DOHH2 (cell line): ENCODE data around the gene FXYD1.

Experiments used
- H3F3A ChIP-seq: fragments of 200-600 bp; sonication (generic), shearing (Covaris generic); 2 replicates; pipeline ENCODE4 v1.6.0; 2016; ENCODE audit warnings: antibody characterized with exemption, mild to moderate bottlenecking; ENCODE audit not compliant: control insufficient read depth, insufficient read depth
- H3K27ac ChIP-seq: fragments of 200-600 bp; sonication (generic); 2 replicates; pipeline ENCODE4 v1.5.1; 2014; ENCODE audit warnings: low read depth, mild to moderate bottlenecking, low read length, moderate library complexity
- H3K27me3 ChIP-seq: fragments of 200-600 bp; sonication (generic); 2 replicates; pipeline ENCODE4 v1.6.1; 2014; ENCODE audit warnings: mild to moderate bottlenecking, low read length, mixed read lengths; ENCODE audit not compliant: control insufficient read depth
- H3K36me3 ChIP-seq: fragments of 200-600 bp; sonication (generic); 2 replicates; pipeline ENCODE4 v1.6.1; 2014; ENCODE audit warnings: mild to moderate bottlenecking, low read length, moderate library complexity, mixed read lengths; ENCODE audit not compliant: control insufficient read depth
- H3K4me1 ChIP-seq: fragments of 200-600 bp; sonication (generic); 2 replicates; pipeline ENCODE4 v1.6.1; 2014; ENCODE audit warnings: mild to moderate bottlenecking, low read length, mixed read lengths; ENCODE audit not compliant: control insufficient read depth
- H3K4me2 ChIP-seq: fragments of 200-600 bp; sonication (generic); 2 replicates; pipeline ENCODE4 v1.6.0; 2014; ENCODE audit warnings: mild to moderate bottlenecking, low read length, moderate library complexity
- H3K4me3 ChIP-seq: fragments of 200-600 bp; sonication (generic); 2 replicates; pipeline ENCODE4 v1.5.1; 2014; ENCODE audit warnings: mild to moderate bottlenecking, low read length, mixed read lengths
- H3K79me2 ChIP-seq: fragments of 200-600 bp; sonication (generic); 2 replicates; pipeline ENCODE4 v1.6.1; 2014; ENCODE audit warnings: mild to moderate bottlenecking, low read length, mixed read lengths; ENCODE audit not compliant: control insufficient read depth
- H3K9me2 ChIP-seq: fragments of 200-600 bp; sonication (generic); replicated peaks from 2 replicates; pipeline ENCODE4 v1.6.1; 2014; ENCODE audit warnings: mild to moderate bottlenecking, low read length, mixed read lengths; ENCODE audit not compliant: control insufficient read depth
- H3K9me3 ChIP-seq: fragments of 200-600 bp; sonication (generic); 2 replicates; pipeline ENCODE4 v1.6.1; 2014; ENCODE audit warnings: antibody characterized with exemption, low read length, mixed read lengths; ENCODE audit not compliant: control insufficient read depth, insufficient read depth
- H4K20me1 ChIP-seq: fragments of 200-600 bp; sonication (generic); 2 replicates; pipeline ENCODE4 v1.6.0; 2014; ENCODE audit warnings: low read depth, mild to moderate bottlenecking, antibody characterized with exemption, low read length, moderate library complexity; ENCODE audit not compliant: control insufficient read depth, insufficient read depth
- CTCF ChIP-seq: fragments of 200-600 bp; sonication (generic); IDR thresholded peaks from one replicate; pipeline ENCODE4 v1.5.1; 2014; ENCODE audit warnings: antibody characterized with exemption, mild to moderate bottlenecking, low read depth, low read length; ENCODE audit not compliant: poor library complexity, severe bottlenecking
- EZH2phosphoT487 ChIP-seq: fragments of 200-600 bp; sonication (generic); IDR thresholded peaks from 2 replicates; pipeline ENCODE4 v1.6.1; 2017; ENCODE audit warnings: borderline replicate concordance, mild to moderate bottlenecking, antibody characterized with exemption, low read length, moderate library complexity, mixed read lengths

Gene FXYD1

GRCh38 chr19:35166100-35167063, 27.8 kb downstream of the FXYD1 start:
- TF ChIP-seq EZH2phosphoT487 (no peak), CTCF (no peak)
- H3K36me3 ChIP-seq: peaks cover 48% of the 10 kb centered on the region
- H3K79me2 ChIP-seq: no peaks in the 10 kb centered on the region
- H3K27ac ChIP-seq: no peak overlapping the region
- H3K4me3 ChIP-seq: no peak overlapping the region
- no peaks in the 10 kb centered on the region for H3K9me3 ChIP-seq
- no peaks in the 10 kb centered on the region; the same call in 1 of the 2 replicates for H3F3A ChIP-seq
- no peaks in the 10 kb centered on the region for H3K27me3 ChIP-seq
- H3K4me2 ChIP-seq: no peak overlapping the region
- H3K9me2 ChIP-seq: no peaks in the 10 kb centered on the region
- H3K4me1 ChIP-seq: peaks cover 16% of the 10 kb centered on the region
- no peaks in the 10 kb centered on the region for H4K20me1 ChIP-seq

DNA sequence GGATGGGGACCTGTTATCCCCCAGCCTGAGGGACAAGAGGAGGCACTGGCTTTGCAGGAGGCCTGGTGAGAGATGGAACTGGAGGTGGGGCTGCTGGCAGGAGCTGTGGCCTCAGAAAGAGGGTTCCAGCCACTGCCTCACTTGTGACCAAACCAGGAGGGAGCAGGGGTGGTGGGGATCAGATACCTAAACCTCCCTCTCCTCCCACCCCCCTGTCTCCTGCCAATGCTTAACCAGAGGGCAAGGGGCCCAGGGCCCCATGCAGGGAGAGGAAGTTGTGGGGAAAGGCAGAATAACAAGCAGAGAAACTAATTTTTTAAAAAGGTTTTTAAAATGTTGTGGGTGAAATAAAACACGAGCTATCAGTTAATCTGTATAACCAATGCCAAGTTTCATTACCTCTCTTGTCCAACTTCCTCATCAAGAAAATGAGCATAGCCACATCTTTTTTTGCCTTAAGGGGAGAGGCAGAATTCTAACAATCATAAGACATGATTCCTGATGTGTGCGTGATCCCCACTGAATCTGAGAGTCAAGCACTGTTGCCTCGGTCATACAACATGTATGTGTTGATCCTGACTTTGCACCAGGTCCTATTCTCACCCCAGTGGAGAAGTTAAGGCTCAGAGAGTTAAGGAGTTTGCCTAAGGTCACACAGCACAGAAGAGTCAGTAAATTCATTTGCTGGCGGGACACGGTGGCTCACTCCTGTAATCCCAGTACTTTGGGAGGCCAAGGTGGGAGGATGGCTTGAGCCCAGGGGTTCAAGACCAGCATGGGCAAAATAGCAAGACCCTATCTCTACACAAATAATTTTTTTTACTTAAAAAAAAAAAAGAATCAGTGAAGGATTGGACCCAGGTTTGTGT, 28.9 kb downstream of the FXYD1 start:
- Histone ChIP-seq H3K9me3 (no peaks in the 10 kb centered on the region), H3K36me3 (peaks cover 37% of the 10 kb centered on the region), H3K4me3 (no peak overlapping the region), H4K20me1 (no peaks in the 10 kb centered on the region), H3K27ac (no peak overlapping the region; the same call in 1 of the 2 replicates), H3K27me3 (no peaks in the 10 kb centered on the region), H3F3A (no peaks in the 10 kb centered on the region; the same call in 1 of the 2 replicates), H3K4me1 (peaks cover 26% of the 10 kb centered on the region), H3K79me2 (no peaks in the 10 kb centered on the region), H3K9me2 (no peaks in the 10 kb centered on the region), H3K4me2 (no peak overlapping the region)
- TF ChIP-seq EZH2phosphoT487: no peak

DNA sequence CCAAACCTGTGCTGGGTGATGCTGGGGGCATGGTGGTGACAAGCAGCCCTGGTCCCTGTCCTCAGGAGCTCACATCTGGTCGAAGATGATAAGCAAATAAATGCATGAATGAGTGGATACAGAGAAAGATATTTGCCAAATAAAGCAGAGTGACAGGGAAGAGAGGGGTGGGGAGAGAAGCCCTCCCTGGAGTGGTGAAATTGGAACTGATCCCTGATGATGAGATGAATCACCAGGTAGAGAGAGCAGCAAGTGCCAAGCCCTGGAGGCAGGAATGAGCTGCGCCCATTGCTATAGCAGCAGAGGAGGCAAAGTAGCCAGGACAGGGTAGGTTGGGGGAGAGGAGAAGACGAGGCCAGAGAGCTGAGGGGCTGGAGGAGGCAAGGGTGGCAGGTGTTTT, 29.6 kb downstream of the FXYD1 start:
- TF ChIP-seq EZH2phosphoT487: no peak
- TF ChIP-seq CTCF: no peak
- peaks cover 26% of the 10 kb centered on the region for H3K4me1 ChIP-seq
- no peaks in the 10 kb centered on the region for H4K20me1 ChIP-seq
- no peaks in the 10 kb centered on the region for H3K9me3 ChIP-seq
- H3K4me3 ChIP-seq: no peak overlapping the region
- H3K4me2 ChIP-seq: no peak overlapping the region
- H3K9me2 ChIP-seq: no peaks in the 10 kb centered on the region
- H3F3A ChIP-seq: no peaks in the 10 kb centered on the region; the same call in 1 of the 2 replicates
- H3K79me2 ChIP-seq: no peaks in the 10 kb centered on the region
- peaks cover 34% of the 10 kb centered on the region for H3K36me3 ChIP-seq
- no peak overlapping the region for H3K27ac ChIP-seq
- no peaks in the 10 kb centered on the region for H3K27me3 ChIP-seq
